Mesendoderm (in vitro differentiated cells): ENCODE data around the gene MTRF1L.
"Not testable (repeated sequence)": the region's sequence is repeated elsewhere in the genome, so short reads cannot be mapped to it uniquely, and the experiment has no call there.

Source experiments
- DNase-seq: peaks from one replicate; pipeline ENCODE4 v3.0.0; 2013
- H2AK5ac ChIP-seq: 2 replicates; pipeline ENCODE4 v1.6.1; 2013; ENCODE audit warnings: low read length, inconsistent platforms
- H2BK120ac ChIP-seq: 2 replicates; pipeline ENCODE4 v1.6.1; 2013; ENCODE audit warnings: low read depth, mild to moderate bottlenecking, low read length, moderate library complexity, mixed read lengths
- H2BK15ac ChIP-seq: replicated peaks from 2 replicates; pipeline ENCODE4 v1.6.1; 2013; ENCODE audit warnings: low read depth, mild to moderate bottlenecking, moderate library complexity
- H2BK5ac ChIP-seq: 2 replicates; pipeline ENCODE4 v1.6.1; 2013; ENCODE audit warnings: low read length, inconsistent platforms
- H3K18ac ChIP-seq: 2 replicates; pipeline ENCODE4 v1.6.1; 2013; ENCODE audit warnings: mild to moderate bottlenecking, low read length, mixed read lengths
- H3K23ac ChIP-seq: one replicate; pipeline ENCODE4 v1.6.1; 2013; ENCODE audit warnings: low read length
- H3K27ac ChIP-seq: 2 replicates; pipeline ENCODE4 v1.5.1; 2013; ENCODE audit warnings: low read depth, mild to moderate bottlenecking, inconsistent platforms, low read length, moderate library complexity
- H3K27me3 ChIP-seq: 2 replicates; pipeline ENCODE4 v1.6.1; 2013; ENCODE audit warnings: low read length, control low read depth, mild to moderate bottlenecking, inconsistent platforms; ENCODE audit not compliant: insufficient read depth, poor library complexity
- H3K36me3 ChIP-seq: 2 replicates; pipeline ENCODE4 v1.6.1; 2013; ENCODE audit warnings: low read length, inconsistent platforms; ENCODE audit not compliant: control insufficient read depth, insufficient read depth
- H3K4ac ChIP-seq: one replicate; pipeline ENCODE4 v1.6.1; 2013; ENCODE audit warnings: low read depth, mild to moderate bottlenecking, low read length, moderate library complexity
- H3K4me1 ChIP-seq: 2 replicates; pipeline ENCODE4 v1.6.1; 2013; ENCODE audit warnings: low read depth, low read length, inconsistent platforms; ENCODE audit not compliant: control insufficient read depth
- H3K4me2 ChIP-seq: 2 replicates; pipeline ENCODE4 v1.6.1; 2013; ENCODE audit warnings: low read length
- H3K4me3 ChIP-seq: 2 replicates; pipeline ENCODE4 v1.5.1; 2013; ENCODE audit warnings: mild to moderate bottlenecking, low read length
- H3K56ac ChIP-seq: one replicate; pipeline ENCODE4 v1.6.1; 2013; ENCODE audit warnings: low read length
- H3K79me1 ChIP-seq: 2 replicates; pipeline ENCODE4 v1.6.1; 2013; ENCODE audit warnings: low read length, inconsistent platforms
- H3K79me2 ChIP-seq: 2 replicates; pipeline ENCODE4 v1.6.1; 2013; ENCODE audit warnings: mild to moderate bottlenecking, low read length; ENCODE audit not compliant: control insufficient read depth, insufficient read depth
- H3K9ac ChIP-seq: 2 replicates; pipeline ENCODE4 v1.6.1; 2013; ENCODE audit warnings: low read length, inconsistent platforms
- H4K5ac ChIP-seq: one replicate; pipeline ENCODE4 v1.6.1; 2013; ENCODE audit warnings: low read length
- H4K8ac ChIP-seq: one replicate; pipeline ENCODE4 v1.6.1; 2013; ENCODE audit warnings: low read depth, mild to moderate bottlenecking, control low read depth, low read length, moderate library complexity
- WGBS: extraction: QIAGEN DNeasy Blood & Tissue Kit; methylation state at CpG from one replicate; pipeline ENCODE4 v1.1.7; 2013; ENCODE audit warnings: low lambda C conversion rate, missing lambda C conversion rate; ENCODE audit not compliant: insufficient coverage; ENCODE audit errors: extremely low coverage; 5-methylcytosine and 5-hydroxymethylcytosine counted together

Gene MTRF1L

DNA sequence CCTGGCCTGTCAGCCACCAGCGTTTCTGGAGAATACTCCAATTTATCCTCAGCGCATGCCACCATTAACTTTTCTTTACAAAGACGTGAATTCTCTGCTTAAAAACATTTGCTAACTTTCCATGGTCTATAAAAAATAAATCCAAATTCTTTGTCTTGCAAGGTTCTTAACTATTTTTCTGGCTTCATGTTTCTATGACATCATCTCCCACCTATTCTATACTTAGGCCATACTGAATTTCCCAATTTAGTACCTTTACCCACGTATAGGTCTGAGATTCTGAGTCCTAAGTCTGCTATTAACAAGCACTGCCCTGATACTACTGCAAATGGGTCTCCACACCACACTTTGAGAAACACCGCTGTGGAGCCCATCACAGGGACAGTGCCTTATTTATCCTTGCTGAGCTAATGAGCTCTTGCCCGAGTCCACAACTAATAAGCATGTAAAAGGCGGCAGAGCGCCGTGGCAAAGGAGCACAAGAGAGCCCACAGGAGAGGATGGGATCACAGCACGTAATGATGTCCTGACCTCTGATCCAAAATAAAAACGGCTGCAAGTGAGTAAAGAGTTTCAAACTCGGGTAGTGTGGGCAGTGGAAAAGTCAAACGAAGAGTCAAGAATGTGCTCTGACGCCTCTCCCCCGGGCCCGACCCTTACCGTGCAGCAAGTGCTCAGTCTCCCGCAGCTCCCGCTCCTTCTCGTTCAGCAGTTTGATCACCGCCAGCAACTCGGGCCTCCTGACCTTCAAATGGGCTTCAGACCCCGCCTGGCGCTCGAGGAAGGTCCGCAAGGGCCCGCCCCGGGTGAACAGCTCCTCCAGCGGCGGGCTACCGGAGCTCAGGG, 519 bp downstream of the MTRF1L start:
- no CpG with 5 or more reads among the region's 31 CpGs for whole genome bisulfite sequencing
- H3K79me1 ChIP-seq, result peaks cover 8% of the 10 kb centered on the region
- H3K36me3 ChIP-seq, result no peaks in the 10 kb centered on the region
- H3K9ac ChIP-seq, result peak overlapping the region; percentile 98
- peaks cover 33% of the 10 kb centered on the region for H3K79me2 ChIP-seq
- DNase-seq, result peak; percentile 40
- H3K4me3 ChIP-seq, result peak overlapping the region; percentile 99
- H3K4me2 ChIP-seq, result peak overlapping the region; percentile 97
- H3K27ac ChIP-seq, result no peak overlapping the region
- H4K5ac ChIP-seq, result no peak overlapping the region
- peak overlapping the region; percentile 98 for H3K56ac ChIP-seq
- no peak overlapping the region for H2BK120ac ChIP-seq
- peak overlapping the region; percentile 46 for H3K18ac ChIP-seq
- H2BK5ac ChIP-seq, result no peak overlapping the region
- no peak overlapping the region for H2BK15ac ChIP-seq
- H4K8ac ChIP-seq, result no peak overlapping the region
- H3K4ac ChIP-seq, result peak overlapping the region; percentile 70
- H3K23ac ChIP-seq, result peak overlapping the region; percentile 92
- peaks cover 2% of the 10 kb centered on the region for H3K4me1 ChIP-seq
- peak overlapping the region; percentile 71 for H2AK5ac ChIP-seq
- no peaks in the 10 kb centered on the region for H3K27me3 ChIP-seq

DNA sequence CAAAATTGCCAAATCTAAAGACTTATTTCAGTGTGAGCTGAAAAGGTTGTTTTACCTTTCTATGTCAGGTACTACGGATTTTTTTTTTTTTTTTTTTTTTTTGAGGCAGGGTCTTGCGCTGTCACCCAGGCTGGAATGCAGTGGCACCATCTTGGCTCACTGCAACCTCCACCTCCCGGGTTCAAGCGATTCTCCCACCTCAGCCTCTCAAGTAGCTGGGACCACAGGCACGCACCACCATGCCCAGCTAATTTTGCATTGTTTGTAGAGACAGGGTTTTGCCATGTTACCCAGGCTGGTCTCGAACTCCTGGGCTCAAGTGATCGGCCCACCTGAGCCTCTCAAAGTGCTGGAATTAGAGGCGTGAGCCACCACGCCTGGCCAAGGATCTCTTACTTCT, 1.7 kb downstream of the MTRF1L start:
- not testable (repeated sequence) for DNase-seq, H3K56ac ChIP-seq, H3K9ac ChIP-seq, H3K4me2 ChIP-seq, H3K27me3 ChIP-seq, H2BK120ac ChIP-seq, H2BK15ac ChIP-seq, H4K8ac ChIP-seq, H3K27ac ChIP-seq, H3K79me1 ChIP-seq, H3K36me3 ChIP-seq, H2AK5ac ChIP-seq, H3K23ac ChIP-seq, H3K4me1 ChIP-seq, H4K5ac ChIP-seq, H3K4ac ChIP-seq, H2BK5ac ChIP-seq, H3K18ac ChIP-seq, H3K4me3 ChIP-seq
- H3K79me2 ChIP-seq, result peaks cover 33% of the 10 kb centered on the region
- no CpG with 5 or more reads among the region's 9 CpGs for WGBS

DNA sequence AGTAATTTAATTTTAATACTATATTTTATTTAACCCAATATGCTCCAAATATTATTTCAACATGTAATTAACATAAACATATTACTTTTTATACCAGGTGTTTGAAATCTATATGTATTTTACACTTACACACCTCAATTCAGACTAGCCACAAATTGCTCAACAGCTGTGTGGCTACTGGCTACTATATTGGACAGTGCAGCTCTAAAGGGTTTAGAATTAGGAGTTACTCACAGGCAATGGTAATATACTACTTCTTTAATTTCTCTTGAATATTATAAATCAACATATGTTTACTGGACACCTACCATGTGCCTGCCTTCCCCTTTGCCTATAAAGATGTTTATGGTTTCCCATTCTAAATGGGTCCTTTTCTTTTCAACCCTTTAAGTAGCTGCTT, 2.3 kb downstream of the MTRF1L start:
- Histone ChIP-seq H2AK5ac (no peak overlapping the region), H3K18ac (no peak overlapping the region), H3K4me2 (no peak overlapping the region), H3K23ac (no peak overlapping the region), H4K5ac (no peak overlapping the region), H3K4ac (no peak overlapping the region), H3K27ac (no peak overlapping the region), H4K8ac (no peak overlapping the region), H3K27me3 (no peaks in the 10 kb centered on the region), H3K79me2 (peaks cover 33% of the 10 kb centered on the region), H3K36me3 (no peaks in the 10 kb centered on the region), H3K4me1 (peaks cover 2% of the 10 kb centered on the region), H3K56ac (no peak overlapping the region), H3K79me1 (peaks cover 8% of the 10 kb centered on the region), H2BK5ac (no peak overlapping the region), H2BK15ac (no peak overlapping the region), H2BK120ac (no peak overlapping the region), H3K9ac (no peak overlapping the region), H3K4me3 (no peak overlapping the region)
- no peak for DNase-seq

DNA sequence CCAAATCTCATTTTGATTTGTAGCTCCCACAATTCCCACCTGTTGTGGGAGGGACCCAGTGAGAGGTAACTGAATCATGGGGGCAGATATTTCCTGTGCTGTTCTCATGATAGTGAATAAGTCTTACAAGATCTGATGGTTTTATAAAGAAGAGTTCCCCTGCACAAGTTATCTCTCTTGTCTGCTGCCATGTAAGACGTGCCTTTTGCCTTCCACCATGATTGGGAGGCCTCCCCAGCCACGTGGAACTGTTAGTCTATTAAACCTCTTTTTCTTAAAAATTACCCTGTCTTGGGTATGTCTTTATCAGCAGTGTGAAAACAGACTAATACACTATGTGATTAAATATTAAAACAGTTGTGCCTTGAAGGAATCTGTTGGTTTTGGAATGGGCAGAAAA, 3.0 kb downstream of the MTRF1L start:
- not testable (repeated sequence) for H2BK5ac ChIP-seq, H3K18ac ChIP-seq, H3K4me2 ChIP-seq, H3K23ac ChIP-seq, H3K79me1 ChIP-seq, DNase-seq, H3K4me3 ChIP-seq, H3K27me3 ChIP-seq, H3K9ac ChIP-seq, H2AK5ac ChIP-seq, H3K27ac ChIP-seq, H3K56ac ChIP-seq, H2BK120ac ChIP-seq, H4K8ac ChIP-seq, H2BK15ac ChIP-seq, H4K5ac ChIP-seq, H3K4me1 ChIP-seq, H3K36me3 ChIP-seq, H3K4ac ChIP-seq
- WGBS, result no CpG with 5 or more reads among the region's 2 CpGs
- peaks cover 33% of the 10 kb centered on the region for H3K79me2 ChIP-seq

DNA sequence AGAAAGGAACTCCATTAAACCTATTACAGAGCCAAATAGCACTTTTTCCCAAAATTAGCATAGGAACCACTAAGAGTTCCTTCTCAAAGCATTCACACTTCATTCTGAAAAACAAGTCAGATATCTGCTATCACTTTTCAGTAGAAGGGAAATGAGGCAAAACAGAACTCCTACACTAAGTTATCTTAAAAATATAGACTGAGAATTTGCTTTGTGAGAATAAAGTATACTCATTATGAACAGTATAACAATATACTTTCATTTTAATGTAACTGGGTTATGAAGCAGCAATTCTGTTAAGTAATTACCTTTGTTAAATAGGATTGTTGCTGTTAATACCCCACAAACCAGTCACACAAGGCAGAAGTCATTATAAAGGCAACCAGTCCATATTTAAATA, 8.7 kb downstream of the MTRF1L start:
- Histone ChIP-seq H4K5ac (no peak overlapping the region), H3K9ac (no peak overlapping the region), H3K18ac (no peak overlapping the region), H3K27ac (no peak overlapping the region), H3K79me2 (peaks cover 16% of the 10 kb centered on the region), H4K8ac (no peak overlapping the region), H2AK5ac (no peak overlapping the region), H3K79me1 (peaks cover 6% of the 10 kb centered on the region), H3K56ac (no peak overlapping the region), H3K4me1 (no peaks in the 10 kb centered on the region), H3K27me3 (no peaks in the 10 kb centered on the region), H3K4ac (no peak overlapping the region), H2BK15ac (no peak overlapping the region), H3K36me3 (no peaks in the 10 kb centered on the region), H2BK120ac (no peak overlapping the region), H3K23ac (no peak overlapping the region), H2BK5ac (no peak overlapping the region), H3K4me2 (no peak overlapping the region), H3K4me3 (no peak overlapping the region)
- DNase-seq, result no peak

DNA sequence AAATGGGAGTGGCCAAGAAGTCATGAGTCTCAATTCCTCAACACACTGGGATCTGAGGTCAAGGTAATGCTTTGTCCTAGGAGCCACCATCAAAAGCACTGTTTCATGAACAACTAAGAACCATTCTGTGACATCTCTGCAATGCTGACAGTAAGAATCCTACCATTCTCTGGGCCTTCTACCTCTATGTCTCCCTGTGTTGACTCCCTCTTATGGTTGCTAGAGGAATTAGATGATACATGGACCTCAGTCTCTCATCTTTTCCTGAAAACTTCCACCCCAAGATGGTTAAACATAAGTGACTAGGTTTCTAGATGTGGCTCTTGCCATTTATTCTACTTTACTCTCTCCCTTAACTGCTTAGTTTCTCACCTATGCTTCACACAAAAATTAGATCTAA, 9.1 kb downstream of the MTRF1L start:
- H3K36me3 ChIP-seq, result no peaks in the 10 kb centered on the region

More for the DNA sequence above, 9.1 kb downstream of the MTRF1L start:
- Histone ChIP-seq H3K27ac (no peak overlapping the region), H2AK5ac (no peak overlapping the region), H2BK120ac (no peak overlapping the region), H3K4me2 (no peak overlapping the region), H3K79me2 (peaks cover 16% of the 10 kb centered on the region), H3K79me1 (peaks cover 6% of the 10 kb centered on the region), H3K56ac (no peak overlapping the region), H3K18ac (no peak overlapping the region), H4K5ac (no peak overlapping the region), H2BK5ac (no peak overlapping the region), H4K8ac (no peak overlapping the region), H3K4ac (no peak overlapping the region), H3K4me1 (no peaks in the 10 kb centered on the region), H2BK15ac (no peak overlapping the region), H3K4me3 (no peak overlapping the region), H3K9ac (no peak overlapping the region), H3K23ac (no peak overlapping the region), H3K27me3 (no peaks in the 10 kb centered on the region)
- DNase-seq, result peak; percentile 56
